ENCODE data around the gene KISS1. TPM values are rescaled to one million over a fixed set of nuclear protein-coding genes. Genes with fewer than 3 reads are reported as not detected.

The KISS1 gene
- polyA plus RNA-seq, 1 donor from 2014 or later = not detected

- no peak for TF ChIP-seq MXI1 (conservative IDR thresholded peaks at IDR 0.05; ENCODE audit: poor library complexity, severe bottlenecking)
- no peak for TF ChIP-seq CTCF (IDR thresholded peaks at IDR 0.05; ENCODE audit: poor library complexity, severe bottlenecking)
- no peak for TF ChIP-seq RAD21 (conservative IDR thresholded peaks at IDR 0.05)
- TF ChIP-seq SMC3 (conservative IDR thresholded peaks at IDR 0.05; ENCODE audit: poor library complexity) = no peak
- TF ChIP-seq REST (IDR thresholded peaks at IDR 0.05; ENCODE audit: borderline replicate concordance) = no peak
- no peak for TF ChIP-seq POLR2AphosphoS5 (IDR thresholded peaks at IDR 0.05)
- TF ChIP-seq EZH2 (IDR thresholded peaks at IDR 0.05; ENCODE audit: borderline replicate concordance, insufficient read depth, low read length, poor library complexity, severe bottlenecking) = no peak
- TF ChIP-seq TAF1 (IDR thresholded peaks at IDR 0.05; ENCODE audit: low read depth) = no peak
- no peak for TF ChIP-seq EP300 (conservative IDR thresholded peaks at IDR 0.05; ENCODE audit: poor library complexity, severe bottlenecking)
- H3K79me2 ChIP-seq (replicated peaks; ENCODE audit: insufficient read depth, low read length) = no peaks in the 10 kb centered on the region
- H3K4me2 ChIP-seq (ENCODE audit: low read length) = no peak overlapping the region
- H3K27me3 ChIP-seq (ENCODE audit: insufficient read depth, low read depth, low read length) = no peaks in the 10 kb centered on the region
- H2AFZ ChIP-seq (ENCODE audit: low read depth, low read length) = no peak overlapping the region
- H3F3A ChIP-seq (ENCODE audit: insufficient read depth, low read length, poor library complexity, severe bottlenecking) = peaks cover 5% of the 10 kb centered on the region
- no peaks in the 10 kb centered on the region for H3K36me3 ChIP-seq (ENCODE audit: insufficient read depth, low read length)
- no peaks in the 10 kb centered on the region for H4K20me1 ChIP-seq (ENCODE audit: insufficient read depth)
- no peaks in the 10 kb centered on the region for H3K9me3 ChIP-seq (ENCODE audit: low read length)
- no peak overlapping the region for H3K4me3 ChIP-seq (ENCODE audit: low read length)
- no peaks in the 10 kb centered on the region for H3K9me2 ChIP-seq (ENCODE audit: insufficient read depth, low read length)
- H3K27ac ChIP-seq (ENCODE audit: low read length) = no peak overlapping the region
- H3K9ac ChIP-seq (ENCODE audit: low read length) = no peak overlapping the region
Observed at GRCh38 chr1:204192589-204193352, 3.5 kb downstream of the KISS1 start.

- Histone ChIP-seq H3F3A (ENCODE audit: insufficient read depth, low read length, poor library complexity, severe bottlenecking) (peaks cover 5% of the 10 kb centered on the region), H3K36me3 (ENCODE audit: insufficient read depth, low read length) (no peaks in the 10 kb centered on the region), H2AFZ (ENCODE audit: low read depth, low read length) (no peak overlapping the region), H3K27me3 (ENCODE audit: insufficient read depth, low read depth, low read length) (no peaks in the 10 kb centered on the region), H3K4me2 (ENCODE audit: low read length) (no peak overlapping the region), H3K9me2 (ENCODE audit: insufficient read depth, low read length) (no peaks in the 10 kb centered on the region), H3K79me2 (replicated peaks; ENCODE audit: insufficient read depth, low read length) (no peaks in the 10 kb centered on the region), H3K9me3 (ENCODE audit: low read length) (no peaks in the 10 kb centered on the region), H3K4me3 (ENCODE audit: low read length) (no peak overlapping the region), H4K20me1 (ENCODE audit: insufficient read depth) (no peaks in the 10 kb centered on the region), H3K9ac (ENCODE audit: low read length) (no peak overlapping the region), H3K27ac (ENCODE audit: low read length) (no peak overlapping the region)
- TF ChIP-seq CTCF (IDR thresholded peaks at IDR 0.05; ENCODE audit: poor library complexity, severe bottlenecking) (no peak), EP300 (conservative IDR thresholded peaks at IDR 0.05; ENCODE audit: poor library complexity, severe bottlenecking) (no peak)
Observed at GRCh38 chr1:204192046-204192445, 4.2 kb downstream of the KISS1 start.

All from neural cell (in vitro differentiated cells).